Activated CD4-positive, alpha-beta T cell treated with anti-CD3 and anti-CD28 coated beads for 36 hours (primary cell): Measurements from ENCODE around the gene CACNG7. TPM values are rescaled to one million over a fixed set of nuclear protein-coding genes. Genes with fewer than 3 reads are reported as not detected.

Experiments
- ATAC-seq: fragments of 200-7000 bp; cut with Tn5 transposase; one replicate; pipeline ENCODE4 v1.10.0; 2021; ENCODE audit warnings: mild to moderate bottlenecking, moderate library complexity
- CTCF ChIA-PET: fragments of 350-600 bp; sonication (Branson Sonifier 250); formaldehyde crosslinking; loops from one replicate; lab custom pipeline; 2021; ENCODE audit warnings: antibody characterized with exemption; lab: Charles Lee
- POLR2A ChIA-PET: fragments of 350-600 bp; sonication (Branson Sonifier 250); formaldehyde crosslinking; loops from one replicate; lab custom pipeline; 2021; ENCODE audit warnings: antibody characterized with exemption, inconsistent platforms; lab: Charles Lee
- DNase-seq: peaks from one replicate; pipeline ENCODE4 v3.0.0-alpha.2; 2020
- H3K27ac Mint-ChIP-seq: one replicate; pipeline ENCODE4 v1.8.0; 2021; ENCODE audit warnings: mixed read lengths
- H3K27me3 Mint-ChIP-seq: one replicate; pipeline ENCODE4 v1.8.0; 2021; ENCODE audit warnings: mixed read lengths
- H3K36me3 Mint-ChIP-seq: one replicate; pipeline ENCODE4 v1.8.0; 2021; ENCODE audit warnings: low read depth, mixed read lengths
- H3K4me1 Mint-ChIP-seq: one replicate; pipeline ENCODE4 v1.8.0; 2021; ENCODE audit warnings: mixed read lengths
- H3K4me3 Mint-ChIP-seq: one replicate; pipeline ENCODE4 v1.8.0; 2021; ENCODE audit warnings: mild to moderate bottlenecking, moderate library complexity, mixed read lengths
- H3K9me3 Mint-ChIP-seq: one replicate; pipeline ENCODE4 v1.8.0; 2021; ENCODE audit warnings: low read depth, mixed read lengths
- intact Hi-C, 2 experiments: fragments of 100-400 bp; cut with DNase I in 1 of 2; cut with micrococcal nuclease in 1 of 2; formaldehyde crosslinking; loops; one replicate each; pipeline versions ENCODE4 v1.14.2 to v1.15.1; 2022 to 2024; cut with DNase I, micrococcal nuclease
- total RNA-seq, 2 experiments: library from RNA; stranded (reverse); gene quantifications; one replicate each; pipeline ENCODE4 v1.2.3, GENCODE V29; 2021

Gene CACNG7
- not detected for total RNA-seq

GRCh38 chr19:53908935-53909415 lies at the start of gene CACNG7:
Gene CACNG7, plus strand, starts transcription at chr19:53909278. Its CDS starts 3,554 bp downstream, at chr19:53912832.
- Mint-ChIP-seq H3K36me3 (no peaks in the 10 kb centered on the region), H3K9me3 (no peaks in the 10 kb centered on the region), H3K4me3 (no peak within 1 kb of the TSS), H3K4me1 (peaks cover 19% of the 10 kb centered on the region), H3K27ac (no peak within 1 kb of the TSS), H3K27me3 (peaks cover 80% of the 10 kb centered on the region)
- DNase-seq (no peak), ATAC-seq (no peak)
- ChIA-PET CTCF (no interaction called here), POLR2A (no interaction called here)
- intact Hi-C loops: loop anchor here in 1 of 2 experiments (1.0 to 2.0 kb wide), 3 partner anchors 66 to 206 kb away; partner anchors contain the start of genes PRPF31 and TFPT

GRCh38 chr19:53864308-53864836 lies 44.7 kb upstream of the CACNG7 start:
- POLR2A ChIA-PET: no interaction called here

DNA sequence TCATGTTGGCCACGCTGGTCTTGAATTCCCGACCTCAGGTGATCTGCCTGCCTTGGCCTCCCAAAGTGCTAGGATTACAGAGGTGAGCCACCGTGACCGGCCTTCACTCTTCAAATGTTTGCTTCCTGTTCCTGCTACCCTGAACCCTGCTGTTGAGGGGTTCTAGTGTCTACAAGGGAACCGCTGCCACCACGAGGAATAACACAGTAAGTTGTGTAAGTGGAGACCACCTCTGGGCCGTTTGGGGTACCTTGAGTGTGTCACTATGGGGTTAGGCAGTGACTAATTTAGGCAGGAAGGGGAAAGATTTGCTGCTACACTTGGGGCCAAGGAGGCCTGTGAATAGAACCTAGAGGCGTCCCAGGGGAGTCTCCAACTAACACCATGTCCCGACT lies 43.6 kb upstream of the CACNG7 start:
- peaks cover 5% of the 10 kb centered on the region for H3K36me3 Mint-ChIP-seq
- H3K27me3 Mint-ChIP-seq: no peaks in the 10 kb centered on the region
- intact Hi-C loops: loop anchor here (5.0 to 10.0 kb wide), 7 partner anchors 313 to 1789 kb away; partner anchors contain the start of genes LENG9 (in 1 of the 2), TSEN34 (in 1 of the 2), U2AF2 (in 1 of the 2) and ZNF331 (in 1 of the 2)
- no peak for DNase-seq
- ChIA-PET CTCF (interaction anchor here (1.3 kb wide), 1 partner anchor 16 kb away, joined by 3 read pairs; the partner anchor contains the start of gene PRKCG), POLR2A (interaction anchor here (0.6 kb wide), 3 partner anchors 11 to 514 kb away, joined by 3 to 5 read pairs (median 3); no protein-coding TSS in a partner anchor)
- H3K27ac Mint-ChIP-seq: peak overlapping the region; percentile 72
- no peak for ATAC-seq
- H3K4me3 Mint-ChIP-seq: peak overlapping the region; percentile 91
- no peaks in the 10 kb centered on the region for H3K9me3 Mint-ChIP-seq
- peaks cover 21% of the 10 kb centered on the region for H3K4me1 Mint-ChIP-seq

More at GRCh38 chr19:53864308-53864836, 44.7 kb upstream of the CACNG7 start:
- CTCF ChIA-PET: interaction anchor here (1.0 kb wide), 1 partner anchor 11 kb away, joined by 3 read pairs; no protein-coding TSS in a partner anchor
- H3K27ac Mint-ChIP-seq: no peak overlapping the region
- peaks cover 20% of the 10 kb centered on the region for H3K4me1 Mint-ChIP-seq
- H3K9me3 Mint-ChIP-seq: no peaks in the 10 kb centered on the region
- no peaks in the 10 kb centered on the region for H3K27me3 Mint-ChIP-seq
- intact Hi-C loops: loop anchor here in 1 of 2 experiments (10.0 kb wide), 1 partner anchor 1790 kb away; the partner anchor contains the start of gene U2AF2
- H3K36me3 Mint-ChIP-seq: peaks cover 2% of the 10 kb centered on the region
- no peak overlapping the region for H3K4me3 Mint-ChIP-seq
- ATAC-seq (no peak), DNase-seq (no peak)

- ChIA-PET POLR2A (interaction anchor here (0.6 kb wide), 3 partner anchors 10 to 514 kb away, joined by 3 to 5 read pairs (median 3); no protein-coding TSS in a partner anchor), CTCF (interaction anchor here (1.3 kb wide), 1 partner anchor 16 kb away, joined by 3 read pairs; the partner anchor contains the start of gene PRKCG)
- no peaks in the 10 kb centered on the region for H3K27me3 Mint-ChIP-seq
- peak overlapping the region; percentile 91 for H3K4me3 Mint-ChIP-seq
- intact Hi-C loops: loop anchor here (2.0 to 10.0 kb wide), 9 partner anchors 17 to 1789 kb away; partner anchors contain the start of genes FIZ1 (in 1 of the 2), LENG9 (in 1 of the 2), PRKCG (in 1 of the 2) and TSEN34 (in 1 of the 2)
- H3K36me3 Mint-ChIP-seq: peaks cover 11% of the 10 kb centered on the region
- peaks cover 27% of the 10 kb centered on the region for H3K4me1 Mint-ChIP-seq
- ATAC-seq (peak; percentile 30), DNase-seq (peak; percentile 79)
- no peaks in the 10 kb centered on the region for H3K9me3 Mint-ChIP-seq
- peak overlapping the region; percentile 88 for H3K27ac Mint-ChIP-seq
Observed at GRCh38 chr19:53865918-53866864, 42.9 kb upstream of the CACNG7 start.

GRCh38 chr19:53866865-53867224 lies 42.2 kb upstream of the CACNG7 start:
- intact Hi-C loops: loop anchor here (1.0 to 10.0 kb wide), 15 partner anchors 16 to 1788 kb away; partner anchors contain the start of genes LENG9 (in 2 of the 2), CNOT3 (in 1 of the 2), FIZ1 (in 1 of the 2) and LENG8 (in 1 of the 2)
- CTCF ChIA-PET: interaction anchor here (1.0 to 1.4 kb wide), 3 partner anchors 15 to 74 kb away, joined by 3 to 4 read pairs (median 4); partner anchors contain the start of gene PRKCG
- Mint-ChIP-seq H3K9me3 (no peaks in the 10 kb centered on the region), H3K4me3 (peak overlapping the region; percentile 91), H3K27me3 (no peaks in the 10 kb centered on the region), H3K36me3 (peaks cover 14% of the 10 kb centered on the region), H3K4me1 (peaks cover 32% of the 10 kb centered on the region), H3K27ac (peak overlapping the region; percentile 88)
- ATAC-seq (no peak), DNase-seq (no peak)
- POLR2A ChIA-PET: interaction anchor here (0.6 to 1.6 kb wide), 4 partner anchors 9 to 431 kb away, joined by 3 to 5 read pairs (median 4); partner anchors contain the start of gene CNOT3

GRCh38 chr19:53867225-53868090 lies 41.6 kb upstream of the CACNG7 start, which contains the start of gene MYADM:
Gene MYADM, plus strand, starts transcription at chr19:53867883. Its CDS starts 5,647 bp downstream, at chr19:53873530.
- intact Hi-C loops: loop anchor here (1.0 to 10.0 kb wide), 16 partner anchors 15 to 1787 kb away; partner anchors contain the start of genes CNOT3 (in 2 of the 2), LENG9 (in 2 of the 2), FIZ1 (in 1 of the 2) and LENG8 (in 1 of the 2)
- CTCF ChIA-PET: interaction anchor here (1.0 to 1.4 kb wide), 2 partner anchors 14 to 75 kb away, joined by 4 read pairs; partner anchors contain the start of gene PRKCG
- POLR2A ChIA-PET: interaction anchor here (0.6 to 1.6 kb wide), 4 partner anchors 9 to 431 kb away, joined by 3 to 5 read pairs (median 4); partner anchors contain the start of gene CNOT3

DNA sequence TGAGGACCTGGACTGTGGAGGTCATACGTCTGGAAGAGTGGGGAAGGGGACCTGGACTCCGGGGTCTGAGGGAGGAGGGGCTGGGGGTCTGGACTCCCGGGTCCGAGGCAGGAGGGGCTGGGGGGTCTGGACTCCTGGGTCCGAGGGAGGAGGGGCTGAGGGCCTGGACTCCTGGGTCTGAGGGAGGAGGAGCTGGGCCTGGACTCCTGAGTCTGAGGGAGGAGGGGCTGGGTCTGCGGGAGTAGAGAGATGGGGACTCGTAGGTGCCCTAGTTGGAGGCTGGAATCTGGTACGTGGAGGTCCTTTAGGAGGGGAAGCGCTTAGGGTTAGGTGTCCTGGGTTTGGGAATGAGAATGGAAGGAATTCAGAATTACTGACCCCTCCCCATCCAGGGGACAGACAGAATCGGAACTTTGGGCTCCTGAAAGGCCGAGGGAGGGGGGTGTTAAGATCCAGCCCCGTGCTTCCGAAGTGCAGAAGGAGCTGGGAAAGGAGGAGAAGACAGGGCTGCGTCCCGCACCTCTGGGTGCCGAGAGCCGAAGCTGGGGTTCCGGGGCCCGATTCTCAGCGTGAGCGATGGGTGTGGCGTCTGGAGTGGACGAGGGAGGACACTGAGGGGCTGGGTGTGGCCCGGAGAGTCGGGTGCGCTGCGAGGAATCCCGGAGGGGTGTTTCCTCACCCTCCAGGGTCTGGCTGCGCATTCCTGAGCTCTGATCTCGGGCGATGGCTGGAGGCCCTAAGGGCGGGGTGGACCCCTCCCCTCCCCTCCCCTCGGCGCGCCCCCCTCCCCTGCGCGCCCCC lies 40.8 kb upstream of the CACNG7 start:
- H3K9me3 Mint-ChIP-seq: no peaks in the 10 kb centered on the region
- POLR2A ChIA-PET: interaction anchor here (0.6 to 1.6 kb wide), 5 partner anchors 8 to 1786 kb away, joined by 3 to 5 read pairs (median 3); partner anchors contain the start of genes CNOT3 and MBOAT7

More at GRCh38 chr19:53867225-53868090, 41.6 kb upstream of the CACNG7 start, which contains the start of gene MYADM:
- Mint-ChIP-seq H3K27me3 (no peaks in the 10 kb centered on the region), H3K4me3 (peak within 1 kb of the TSS; percentile 91), H3K27ac (peak within 1 kb of the TSS; percentile 88), H3K4me1 (peaks cover 32% of the 10 kb centered on the region), H3K36me3 (peaks cover 14% of the 10 kb centered on the region), H3K9me3 (no peaks in the 10 kb centered on the region)
- DNase-seq: peak; percentile 99
- ATAC-seq: peak; percentile 71

DNA sequence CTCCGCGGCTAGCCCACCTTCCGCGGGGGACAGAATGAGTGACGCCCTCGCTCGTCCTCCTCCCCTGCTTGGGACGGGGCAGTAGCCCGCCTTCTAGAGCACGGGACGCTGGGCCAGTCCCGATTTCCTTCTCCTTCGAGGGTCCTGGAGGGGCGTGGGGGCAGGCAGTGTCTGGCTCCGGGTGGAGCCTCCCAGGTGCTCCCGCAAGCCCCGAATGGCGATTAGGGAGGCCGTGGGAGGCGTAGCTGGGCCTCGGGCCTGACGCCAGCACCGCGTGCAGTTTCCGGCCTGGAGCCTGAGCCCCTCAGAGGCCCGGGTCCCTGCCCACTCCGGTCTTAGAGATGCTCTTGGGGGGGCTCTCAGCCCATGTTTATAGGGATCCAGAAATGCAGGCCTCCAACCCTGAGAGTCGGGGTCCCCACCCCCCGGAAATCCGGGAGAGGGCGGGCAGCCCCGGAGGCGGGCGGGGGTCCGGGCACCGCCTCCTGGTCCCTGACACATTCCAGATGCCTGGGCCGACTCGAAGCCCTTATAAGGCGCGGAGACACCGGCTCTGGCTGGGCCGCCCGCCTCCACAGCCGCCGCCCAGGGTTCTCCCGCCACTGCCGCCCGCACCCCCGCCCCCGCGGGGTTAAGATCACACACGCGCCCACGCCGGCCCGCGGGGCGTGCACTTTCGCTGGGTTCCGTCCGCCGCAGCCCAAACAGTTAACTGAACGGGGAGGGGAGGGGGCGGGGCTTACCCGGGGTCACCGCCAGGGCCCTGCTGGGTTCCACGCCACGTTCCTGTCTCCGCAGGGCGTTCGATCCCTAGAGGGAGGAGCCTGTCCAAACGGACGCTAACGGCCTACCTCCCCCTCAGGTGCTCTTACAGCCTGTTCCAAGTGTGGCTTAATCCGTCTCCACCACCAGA lies 39.9 kb upstream of the CACNG7 start:
- ChIA-PET POLR2A (interaction anchor here (0.6 to 0.7 kb wide), 2 partner anchors 320 to 1785 kb away, joined by 3 read pairs; partner anchors contain the start of gene MBOAT7), CTCF (interaction anchor here (0.5 kb wide), 1 partner anchor 267 kb away, joined by 3 read pairs; no protein-coding TSS in a partner anchor)
- no peaks in the 10 kb centered on the region for H3K9me3 Mint-ChIP-seq
- H3K27ac Mint-ChIP-seq: peak overlapping the region; percentile 83
- DNase-seq: peak; percentile 92
- H3K4me1 Mint-ChIP-seq: peaks cover 49% of the 10 kb centered on the region
- peak; percentile 56 for ATAC-seq
- peaks cover 29% of the 10 kb centered on the region for H3K36me3 Mint-ChIP-seq
- H3K27me3 Mint-ChIP-seq: no peaks in the 10 kb centered on the region
- intact Hi-C loops: loop anchor here (1.0 to 10.0 kb wide), 12 partner anchors 10 to 1786 kb away; partner anchors contain the start of genes CNOT3 (in 1 of the 2), LENG1 (in 1 of the 2), LENG9 (in 1 of the 2) and NDUFA3 (in 1 of the 2)
- H3K4me3 Mint-ChIP-seq: peak overlapping the region; percentile 91

More for the DNA sequence above, 40.8 kb upstream of the CACNG7 start:
- Mint-ChIP-seq H3K27me3 (no peaks in the 10 kb centered on the region), H3K4me1 (peaks cover 40% of the 10 kb centered on the region), H3K36me3 (peaks cover 21% of the 10 kb centered on the region), H3K27ac (peak overlapping the region; percentile 78), H3K4me3 (peak overlapping the region; percentile 91)
- ATAC-seq (peak; percentile 0), DNase-seq (peak; percentile 61)
- CTCF ChIA-PET: interaction anchor here (0.5 to 1.4 kb wide), 3 partner anchors 14 to 268 kb away, joined by 3 to 4 read pairs (median 4); partner anchors contain the start of gene PRKCG
- intact Hi-C loops: loop anchor here (2.0 to 10.0 kb wide), 8 partner anchors 269 to 1787 kb away; partner anchors contain the start of genes CNOT3 (in 1 of the 2), LENG9 (in 1 of the 2), TSEN34 (in 1 of the 2) and U2AF2 (in 1 of the 2)
